ENCODE data around the gene KCNMB2. TPM values are rescaled to one million over a fixed set of nuclear protein-coding genes. Genes with fewer than 3 reads are reported as not detected.
"Not testable (repeated sequence)": the region's sequence is repeated elsewhere in the genome, so short reads cannot be mapped to it uniquely, and the experiment has no call there.

Gene KCNMB2
- total and polyA plus RNA-seq, 2 donors (not counting 1 experiment from before 2014, with no cell fraction given) = 0.17 TPM; not detected in 1

DNA sequence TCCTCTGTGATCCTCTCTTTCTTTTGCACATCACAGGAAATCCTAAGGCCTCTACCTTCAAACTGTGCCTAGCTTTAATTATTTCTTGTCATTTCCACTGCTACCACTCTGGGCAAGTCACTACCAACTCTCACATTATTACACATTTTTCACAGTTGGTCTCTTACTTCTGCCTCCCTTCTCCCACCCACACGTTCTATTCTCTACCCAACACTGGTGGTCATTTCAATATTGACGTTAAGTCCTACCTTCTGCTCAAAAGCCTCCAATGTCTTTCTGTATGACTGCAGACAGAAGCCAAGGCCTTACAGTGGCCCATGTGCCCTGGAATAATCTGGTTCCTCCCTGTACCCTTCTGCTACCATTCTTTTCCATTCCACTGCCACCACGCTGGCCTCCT lies 3.9 kb downstream of the KCNMB2 start:
- Histone ChIP-seq H3K27me3 (ENCODE audit: control insufficient read depth, insufficient read depth, low read length) (no peaks in the 10 kb centered on the region), H3K4me2 (ENCODE audit: extremely low read depth, insufficient read depth, low read length) (no peak overlapping the region), H3K4me1 (ENCODE audit: control insufficient read depth, extremely low read depth, insufficient read depth, low read length) (no peaks in the 10 kb centered on the region), H3K9ac (ENCODE audit: insufficient read depth, low read length) (no peak overlapping the region), H3K27ac (ENCODE audit: insufficient read depth, low read length) (no peak overlapping the region), H3K36me3 (ENCODE audit: control insufficient read depth, insufficient read depth, low read length) (no peaks in the 10 kb centered on the region), H3K79me2 (ENCODE audit: control insufficient read depth, insufficient read depth, low read length) (no peaks in the 10 kb centered on the region), H4K20me1 (ENCODE audit: control insufficient read depth, extremely low read depth, insufficient read depth, low read length) (no peaks in the 10 kb centered on the region), H2AFZ (ENCODE audit: low read length) (no peak overlapping the region), H3K9me3 (ENCODE audit: control insufficient read depth, insufficient read depth, low read depth, low read length) (no peaks in the 10 kb centered on the region), H3K4me3 (replicated peaks in 1 of 4; ENCODE audit: control extremely low read depth in 1 of 4, insufficient read depth in 1 of 4, low read depth in 3 of 4, low read length in 4 of 4) (no peak overlapping the region)
- DNase-seq (ENCODE audit: low read depth in 2 of 2) = no peak
- TF ChIP-seq EZH2 (IDR thresholded peaks at IDR 0.05; ENCODE audit: low read length, missing control alignments) (no peak), CTCF (conservative IDR thresholded peaks at IDR 0.05 in 1 of 2, IDR thresholded peaks at IDR 0.05 in 1 of 2; ENCODE audit: low read depth in 1 of 2, low read length in 2 of 2) (no peak)

GRCh38 chr3:178545337-178545736 lies 9.1 kb downstream of the KCNMB2 start:
- Histone ChIP-seq H3K27me3 (ENCODE audit: control insufficient read depth, insufficient read depth, low read length) (no peaks in the 10 kb centered on the region), H3K9ac (ENCODE audit: insufficient read depth, low read length) (no peak overlapping the region), H2AFZ (ENCODE audit: low read length) (no peak overlapping the region), H3K27ac (ENCODE audit: insufficient read depth, low read length) (no peak overlapping the region), H3K4me2 (ENCODE audit: extremely low read depth, insufficient read depth, low read length) (no peak overlapping the region), H4K20me1 (ENCODE audit: control insufficient read depth, extremely low read depth, insufficient read depth, low read length) (no peaks in the 10 kb centered on the region), H3K36me3 (ENCODE audit: control insufficient read depth, insufficient read depth, low read length) (no peaks in the 10 kb centered on the region), H3K4me1 (ENCODE audit: control insufficient read depth, extremely low read depth, insufficient read depth, low read length) (no peaks in the 10 kb centered on the region), H3K79me2 (ENCODE audit: control insufficient read depth, insufficient read depth, low read length) (no peaks in the 10 kb centered on the region), H3K9me3 (ENCODE audit: control insufficient read depth, insufficient read depth, low read depth, low read length) (no peaks in the 10 kb centered on the region), H3K4me3 (replicated peaks in 1 of 4; ENCODE audit: control extremely low read depth in 1 of 4, insufficient read depth in 1 of 4, low read depth in 3 of 4, low read length in 4 of 4) (no peak overlapping the region)
- TF ChIP-seq EZH2 (IDR thresholded peaks at IDR 0.05; ENCODE audit: low read length, missing control alignments) = no peak
- no peak for TF ChIP-seq CTCF (conservative IDR thresholded peaks at IDR 0.05 in 1 of 2, IDR thresholded peaks at IDR 0.05 in 1 of 2; ENCODE audit: low read depth in 1 of 2, low read length in 2 of 2)
- DNase-seq (ENCODE audit: low read depth in 2 of 2) = no peak

GRCh38 chr3:178546079-178546478 lies 9.8 kb downstream of the KCNMB2 start:
- Histone ChIP-seq H2AFZ (ENCODE audit: low read length) (no peak overlapping the region), H3K4me2 (ENCODE audit: extremely low read depth, insufficient read depth, low read length) (no peak overlapping the region), H3K36me3 (ENCODE audit: control insufficient read depth, insufficient read depth, low read length) (no peaks in the 10 kb centered on the region), H3K4me3 (replicated peaks in 1 of 4; ENCODE audit: control extremely low read depth in 1 of 4, insufficient read depth in 1 of 4, low read depth in 3 of 4, low read length in 4 of 4) (no peak overlapping the region), H3K27ac (ENCODE audit: insufficient read depth, low read length) (no peak overlapping the region), H3K9me3 (ENCODE audit: control insufficient read depth, insufficient read depth, low read depth, low read length) (no peaks in the 10 kb centered on the region), H3K4me1 (ENCODE audit: control insufficient read depth, extremely low read depth, insufficient read depth, low read length) (no peaks in the 10 kb centered on the region), H3K9ac (ENCODE audit: insufficient read depth, low read length) (no peak overlapping the region), H3K79me2 (ENCODE audit: control insufficient read depth, insufficient read depth, low read length) (no peaks in the 10 kb centered on the region), H3K27me3 (ENCODE audit: control insufficient read depth, insufficient read depth, low read length) (no peaks in the 10 kb centered on the region), H4K20me1 (ENCODE audit: control insufficient read depth, extremely low read depth, insufficient read depth, low read length) (no peaks in the 10 kb centered on the region)
- DNase-seq (ENCODE audit: low read depth in 2 of 2) = no peak
- TF ChIP-seq CTCF (conservative IDR thresholded peaks at IDR 0.05 in 1 of 2, IDR thresholded peaks at IDR 0.05 in 1 of 2; ENCODE audit: low read depth in 1 of 2, low read length in 2 of 2) = no peak
- no peak for TF ChIP-seq EZH2 (IDR thresholded peaks at IDR 0.05; ENCODE audit: low read length, missing control alignments)

DNA sequence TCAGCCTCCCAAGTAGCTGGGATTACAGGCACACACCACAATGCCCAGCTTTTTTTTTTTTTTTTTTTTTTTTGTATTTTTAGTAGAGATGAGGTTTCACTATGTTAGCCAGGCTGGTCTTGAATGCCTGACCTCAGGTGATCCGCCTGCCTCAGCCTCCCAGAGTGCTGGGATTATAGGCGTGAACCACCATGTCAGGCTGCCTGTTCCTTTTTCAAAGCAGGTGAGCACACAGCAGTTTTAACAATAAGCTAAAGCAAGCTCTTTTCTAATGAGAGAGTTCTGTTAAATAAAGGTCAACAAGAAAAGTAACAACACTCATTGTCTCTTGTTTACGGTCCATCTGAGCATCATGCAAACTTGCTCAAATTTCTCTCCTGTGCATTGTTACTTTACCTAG lies 13.2 kb downstream of the KCNMB2 start:
- H3K4me2 ChIP-seq (ENCODE audit: extremely low read depth, insufficient read depth, low read length); H3K27ac ChIP-seq (ENCODE audit: insufficient read depth, low read length); H4K20me1 ChIP-seq (ENCODE audit: control insufficient read depth, extremely low read depth, insufficient read depth, low read length); DNase-seq (ENCODE audit: low read depth in 2 of 2); H3K27me3 ChIP-seq (ENCODE audit: control insufficient read depth, insufficient read depth, low read length); H3K4me1 ChIP-seq (ENCODE audit: control insufficient read depth, extremely low read depth, insufficient read depth, low read length); H3K36me3 ChIP-seq (ENCODE audit: control insufficient read depth, insufficient read depth, low read length); H3K79me2 ChIP-seq (ENCODE audit: control insufficient read depth, insufficient read depth, low read length); H2AFZ ChIP-seq (ENCODE audit: low read length); H3K4me3 ChIP-seq (replicated peaks in 1 of 4; ENCODE audit: control extremely low read depth in 1 of 4, insufficient read depth in 1 of 4, low read depth in 3 of 4, low read length in 4 of 4); H3K9me3 ChIP-seq (ENCODE audit: control insufficient read depth, insufficient read depth, low read depth, low read length); H3K9ac ChIP-seq (ENCODE audit: insufficient read depth, low read length): not testable (repeated sequence)

Measured in fibroblast of lung (primary cell).